Hepatocyte (in vitro differentiated cells): ENCODE data around the gene VENTX.

Source experiments
- EZH2 ChIP-seq: fragments of 200-600 bp; sonication (generic); IDR thresholded peaks from 2 replicates; pipeline ENCODE4 v1.6.1; 2016; ENCODE audit warnings: antibody characterized with exemption, mild to moderate bottlenecking, borderline replicate concordance
- EZH2phosphoT487 ChIP-seq: fragments of 200-600 bp; sonication (generic); IDR thresholded peaks from one replicate; pipeline ENCODE4 v1.6.1; 2018; ENCODE audit warnings: antibody characterized with exemption, mild to moderate bottlenecking, low read depth, moderate library complexity; ENCODE audit not compliant: unreplicated experiment, severe bottlenecking
- TF ChIP-seq, protein P1 (sequence below): fragments of 200-600 bp; sonication (generic); IDR thresholded peaks from 2 replicates; pipeline ENCODE4 v1.5.1; 2016; ENCODE audit warnings: antibody characterized with exemption, mild to moderate bottlenecking; ENCODE audit not compliant: poor library complexity

GRCh38 chr10:133266056-133266795, 28.6 kb downstream of the VENTX start:
- TF ChIP-seq, protein P1, sequence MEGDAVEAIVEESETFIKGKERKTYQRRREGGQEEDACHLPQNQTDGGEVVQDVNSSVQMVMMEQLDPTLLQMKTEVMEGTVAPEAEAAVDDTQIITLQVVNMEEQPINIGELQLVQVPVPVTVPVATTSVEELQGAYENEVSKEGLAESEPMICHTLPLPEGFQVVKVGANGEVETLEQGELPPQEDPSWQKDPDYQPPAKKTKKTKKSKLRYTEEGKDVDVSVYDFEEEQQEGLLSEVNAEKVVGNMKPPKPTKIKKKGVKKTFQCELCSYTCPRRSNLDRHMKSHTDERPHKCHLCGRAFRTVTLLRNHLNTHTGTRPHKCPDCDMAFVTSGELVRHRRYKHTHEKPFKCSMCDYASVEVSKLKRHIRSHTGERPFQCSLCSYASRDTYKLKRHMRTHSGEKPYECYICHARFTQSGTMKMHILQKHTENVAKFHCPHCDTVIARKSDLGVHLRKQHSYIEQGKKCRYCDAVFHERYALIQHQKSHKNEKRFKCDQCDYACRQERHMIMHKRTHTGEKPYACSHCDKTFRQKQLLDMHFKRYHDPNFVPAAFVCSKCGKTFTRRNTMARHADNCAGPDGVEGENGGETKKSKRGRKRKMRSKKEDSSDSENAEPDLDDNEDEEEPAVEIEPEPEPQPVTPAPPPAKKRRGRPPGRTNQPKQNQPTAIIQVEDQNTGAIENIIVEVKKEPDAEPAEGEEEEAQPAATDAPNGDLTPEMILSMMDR: no peak
- TF ChIP-seq EZH2: no peak
- TF ChIP-seq EZH2phosphoT487: no peak
